Measurements from ENCODE around the gene AIM2.

DNA sequence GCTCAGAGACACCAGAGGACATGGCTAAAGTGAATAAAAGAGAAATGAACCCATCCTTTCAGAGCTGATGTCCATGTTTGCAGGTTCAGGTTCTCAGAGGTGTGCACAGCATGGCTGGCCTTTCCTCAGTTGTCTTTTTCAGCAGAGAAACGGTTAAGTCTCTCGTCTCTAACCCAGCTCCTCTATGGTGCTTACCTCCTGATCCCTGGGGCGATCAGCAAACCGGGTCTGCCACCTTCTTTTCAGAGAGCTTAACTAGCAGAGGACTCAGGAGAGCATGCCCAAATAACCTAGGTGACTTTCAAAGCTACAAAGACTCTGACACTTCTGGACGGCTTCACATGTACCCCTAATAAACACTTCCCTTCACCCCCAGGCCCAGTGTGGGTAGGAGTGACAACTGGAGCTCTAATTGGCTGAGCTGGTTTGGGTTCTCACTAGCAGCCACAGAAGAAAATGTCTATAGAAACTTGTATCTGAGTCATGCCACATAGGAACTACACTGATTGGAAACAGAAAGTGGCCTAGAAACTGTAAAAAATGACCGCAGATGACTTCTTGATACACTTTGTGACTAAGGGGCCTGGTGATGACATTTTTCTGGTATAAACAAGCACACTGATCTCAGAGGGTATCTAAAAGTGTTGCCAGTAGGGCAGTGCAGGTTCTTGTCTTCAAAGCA lies at the start of gene AIM2:
- no peak for TF ChIP-seq EZH2 (optimal IDR thresholded peaks at IDR 0.05; ENCODE audit: low read depth, low read length)
- TF ChIP-seq, protein P1, sequence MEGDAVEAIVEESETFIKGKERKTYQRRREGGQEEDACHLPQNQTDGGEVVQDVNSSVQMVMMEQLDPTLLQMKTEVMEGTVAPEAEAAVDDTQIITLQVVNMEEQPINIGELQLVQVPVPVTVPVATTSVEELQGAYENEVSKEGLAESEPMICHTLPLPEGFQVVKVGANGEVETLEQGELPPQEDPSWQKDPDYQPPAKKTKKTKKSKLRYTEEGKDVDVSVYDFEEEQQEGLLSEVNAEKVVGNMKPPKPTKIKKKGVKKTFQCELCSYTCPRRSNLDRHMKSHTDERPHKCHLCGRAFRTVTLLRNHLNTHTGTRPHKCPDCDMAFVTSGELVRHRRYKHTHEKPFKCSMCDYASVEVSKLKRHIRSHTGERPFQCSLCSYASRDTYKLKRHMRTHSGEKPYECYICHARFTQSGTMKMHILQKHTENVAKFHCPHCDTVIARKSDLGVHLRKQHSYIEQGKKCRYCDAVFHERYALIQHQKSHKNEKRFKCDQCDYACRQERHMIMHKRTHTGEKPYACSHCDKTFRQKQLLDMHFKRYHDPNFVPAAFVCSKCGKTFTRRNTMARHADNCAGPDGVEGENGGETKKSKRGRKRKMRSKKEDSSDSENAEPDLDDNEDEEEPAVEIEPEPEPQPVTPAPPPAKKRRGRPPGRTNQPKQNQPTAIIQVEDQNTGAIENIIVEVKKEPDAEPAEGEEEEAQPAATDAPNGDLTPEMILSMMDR (IDR thresholded peaks at IDR 0.05; ENCODE audit: low read length), result no peak

Measured in MM.1S (cell line).